ENCODE measurements around the gene TNFRSF11A.

TNFRSF11A gene

DNA sequence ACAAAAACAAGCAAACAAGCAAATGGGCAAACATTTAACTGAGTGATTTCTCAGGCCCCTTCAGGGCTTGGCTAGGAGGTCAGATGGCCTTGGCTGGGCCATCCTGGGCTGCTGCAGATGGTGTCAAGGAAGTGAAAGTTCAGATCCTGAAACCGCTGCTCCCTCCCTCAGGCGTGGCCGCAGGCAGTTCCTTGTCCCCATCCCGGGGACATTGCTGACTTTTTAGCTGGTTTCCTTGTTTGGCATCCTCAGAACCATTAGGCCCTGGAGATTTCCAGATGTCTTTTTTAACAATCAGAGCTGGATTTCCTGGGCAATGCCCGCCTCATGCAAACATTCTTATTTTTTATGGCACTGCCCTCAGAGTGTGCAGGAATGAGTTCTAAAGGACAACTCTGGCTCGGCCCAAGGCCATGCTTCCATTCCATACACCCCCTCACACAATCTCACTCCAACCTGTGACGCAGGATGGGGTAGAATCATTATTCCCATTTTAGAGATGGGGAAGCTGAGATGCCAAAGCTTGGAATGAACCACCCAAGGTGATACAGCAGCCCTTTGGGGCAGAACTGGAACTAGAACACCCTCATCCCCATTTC lies 111.6 kb downstream of the TNFRSF11A start:
- H3K27me3 ChIP-seq (ENCODE audit: insufficient read depth, poor library complexity, severe bottlenecking) = no peaks in the 10 kb centered on the region
- TF ChIP-seq, protein P1, sequence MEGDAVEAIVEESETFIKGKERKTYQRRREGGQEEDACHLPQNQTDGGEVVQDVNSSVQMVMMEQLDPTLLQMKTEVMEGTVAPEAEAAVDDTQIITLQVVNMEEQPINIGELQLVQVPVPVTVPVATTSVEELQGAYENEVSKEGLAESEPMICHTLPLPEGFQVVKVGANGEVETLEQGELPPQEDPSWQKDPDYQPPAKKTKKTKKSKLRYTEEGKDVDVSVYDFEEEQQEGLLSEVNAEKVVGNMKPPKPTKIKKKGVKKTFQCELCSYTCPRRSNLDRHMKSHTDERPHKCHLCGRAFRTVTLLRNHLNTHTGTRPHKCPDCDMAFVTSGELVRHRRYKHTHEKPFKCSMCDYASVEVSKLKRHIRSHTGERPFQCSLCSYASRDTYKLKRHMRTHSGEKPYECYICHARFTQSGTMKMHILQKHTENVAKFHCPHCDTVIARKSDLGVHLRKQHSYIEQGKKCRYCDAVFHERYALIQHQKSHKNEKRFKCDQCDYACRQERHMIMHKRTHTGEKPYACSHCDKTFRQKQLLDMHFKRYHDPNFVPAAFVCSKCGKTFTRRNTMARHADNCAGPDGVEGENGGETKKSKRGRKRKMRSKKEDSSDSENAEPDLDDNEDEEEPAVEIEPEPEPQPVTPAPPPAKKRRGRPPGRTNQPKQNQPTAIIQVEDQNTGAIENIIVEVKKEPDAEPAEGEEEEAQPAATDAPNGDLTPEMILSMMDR (IDR thresholded peaks at IDR 0.05; ENCODE audit: poor library complexity, severe bottlenecking) = no peak
- H3K4me3 ChIP-seq (ENCODE audit: severe bottlenecking) = no peak overlapping the region
- DNase-seq (ENCODE audit: low spot score) (no peak), ATAC-seq (ENCODE audit: low read depth) (no peak)
- peaks cover 12% of the 10 kb centered on the region for H3K4me1 ChIP-seq (ENCODE audit: insufficient read depth, poor library complexity, severe bottlenecking)
- H3K9me3 ChIP-seq (ENCODE audit: severe bottlenecking) = no peaks in the 10 kb centered on the region
- H3K27ac ChIP-seq (ENCODE audit: poor library complexity, severe bottlenecking) = peak overlapping the region; percentile 83
- no peaks in the 10 kb centered on the region for H3K36me3 ChIP-seq (ENCODE audit: low read depth)

DNA sequence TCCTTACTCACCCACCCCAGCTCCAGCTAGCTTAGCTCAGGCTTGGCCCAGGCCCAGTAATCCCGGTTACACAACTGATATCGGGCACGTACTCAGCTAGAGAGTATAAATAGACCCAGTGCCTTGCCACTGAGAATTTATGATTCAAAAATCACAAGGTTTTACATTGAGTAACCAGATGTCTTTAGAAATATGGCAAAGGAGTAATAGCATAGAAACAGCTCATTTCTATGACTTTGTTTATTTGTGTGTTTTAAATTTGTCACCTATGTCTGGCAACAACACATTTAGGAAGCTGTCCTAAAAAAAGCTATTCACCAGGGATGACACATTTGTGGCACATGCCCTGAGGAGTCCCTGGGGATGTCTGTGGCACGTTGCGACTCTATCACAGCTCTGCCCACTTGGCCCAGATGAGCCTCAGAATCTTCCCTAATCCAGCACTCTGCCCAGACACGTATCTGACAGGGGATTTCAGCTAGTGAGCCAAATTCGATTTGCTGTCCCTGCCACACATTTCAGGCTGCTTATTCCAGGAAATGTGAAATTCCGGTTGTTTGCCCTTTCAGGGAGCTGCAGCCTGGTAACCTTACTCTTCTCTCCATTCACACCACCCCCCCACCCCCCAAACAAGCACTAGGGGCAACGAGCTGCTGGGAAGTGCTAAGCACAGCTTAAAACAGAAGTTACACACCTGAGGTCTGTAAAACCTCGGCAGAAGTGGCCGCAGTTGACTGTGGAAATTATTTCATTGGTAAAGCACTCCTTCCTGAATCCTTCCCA lies 112.3 kb downstream of the TNFRSF11A start:
- H3K27ac ChIP-seq (ENCODE audit: poor library complexity, severe bottlenecking) = peak overlapping the region; percentile 83

GRCh38 chr18:62438018-62438329 lies 112.9 kb downstream of the TNFRSF11A start:
- H3K4me3 ChIP-seq (ENCODE audit: severe bottlenecking) = no peak overlapping the region
- TF ChIP-seq, protein P1 (IDR thresholded peaks at IDR 0.05; ENCODE audit: poor library complexity, severe bottlenecking) = no peak
- H3K27ac ChIP-seq (ENCODE audit: poor library complexity, severe bottlenecking) = peak overlapping the region; percentile 83
- ATAC-seq (ENCODE audit: low read depth) (peak; percentile 48), DNase-seq (ENCODE audit: low spot score) (no peak)
- H3K4me1 ChIP-seq (ENCODE audit: insufficient read depth, poor library complexity, severe bottlenecking) = peaks cover 12% of the 10 kb centered on the region
- H3K9me3 ChIP-seq (ENCODE audit: severe bottlenecking) = no peaks in the 10 kb centered on the region
- no peaks in the 10 kb centered on the region for H3K36me3 ChIP-seq (ENCODE audit: low read depth)
- H3K27me3 ChIP-seq (ENCODE audit: insufficient read depth, poor library complexity, severe bottlenecking) = no peaks in the 10 kb centered on the region

More for the DNA sequence above, 112.3 kb downstream of the TNFRSF11A start:
- TF ChIP-seq, protein P1 (IDR thresholded peaks at IDR 0.05; ENCODE audit: poor library complexity, severe bottlenecking) = no peak
- no peaks in the 10 kb centered on the region for H3K36me3 ChIP-seq (ENCODE audit: low read depth)
- peaks cover 12% of the 10 kb centered on the region for H3K4me1 ChIP-seq (ENCODE audit: insufficient read depth, poor library complexity, severe bottlenecking)
- H3K9me3 ChIP-seq (ENCODE audit: severe bottlenecking) = no peaks in the 10 kb centered on the region
- peak; percentile 89 for ATAC-seq (ENCODE audit: low read depth)
- H3K27me3 ChIP-seq (ENCODE audit: insufficient read depth, poor library complexity, severe bottlenecking) = no peaks in the 10 kb centered on the region
- DNase-seq (ENCODE audit: low spot score) = peak; percentile 76
- H3K4me3 ChIP-seq (ENCODE audit: severe bottlenecking) = no peak overlapping the region

- TF ChIP-seq, protein P1 (IDR thresholded peaks at IDR 0.05; ENCODE audit: poor library complexity, severe bottlenecking) = no peak
- H3K9me3 ChIP-seq (ENCODE audit: severe bottlenecking) = no peaks in the 10 kb centered on the region
- H3K4me1 ChIP-seq (ENCODE audit: insufficient read depth, poor library complexity, severe bottlenecking) = peaks cover 12% of the 10 kb centered on the region
- DNase-seq (ENCODE audit: low spot score) (no peak), ATAC-seq (ENCODE audit: low read depth) (no peak)
- H3K27me3 ChIP-seq (ENCODE audit: insufficient read depth, poor library complexity, severe bottlenecking) = no peaks in the 10 kb centered on the region
- H3K27ac ChIP-seq (ENCODE audit: poor library complexity, severe bottlenecking) = peak overlapping the region; percentile 83
- no peak overlapping the region for H3K4me3 ChIP-seq (ENCODE audit: severe bottlenecking)
- H3K36me3 ChIP-seq (ENCODE audit: low read depth) = no peaks in the 10 kb centered on the region
These were observed 113.3 kb downstream of the TNFRSF11A start for GRCh38 chr18:62438402-62438801.

GRCh38 chr18:62438866-62439265 lies 113.8 kb downstream of the TNFRSF11A start:
- ATAC-seq (ENCODE audit: low read depth) = no peak
- no peaks in the 10 kb centered on the region for H3K9me3 ChIP-seq (ENCODE audit: severe bottlenecking)
- peaks cover 12% of the 10 kb centered on the region for H3K4me1 ChIP-seq (ENCODE audit: insufficient read depth, poor library complexity, severe bottlenecking)
- H3K27ac ChIP-seq (ENCODE audit: poor library complexity, severe bottlenecking) = peak overlapping the region; percentile 83
- H3K4me3 ChIP-seq (ENCODE audit: severe bottlenecking) = no peak overlapping the region
- DNase-seq (ENCODE audit: low spot score) = no peak
- no peaks in the 10 kb centered on the region for H3K27me3 ChIP-seq (ENCODE audit: insufficient read depth, poor library complexity, severe bottlenecking)
- no peaks in the 10 kb centered on the region for H3K36me3 ChIP-seq (ENCODE audit: low read depth)
- TF ChIP-seq, protein P1 (IDR thresholded peaks at IDR 0.05; ENCODE audit: poor library complexity, severe bottlenecking) = no peak

All from RWPE2 (cell line).